ENCODE data around the gene ARHGEF2.

- TF ChIP-seq CTCF (IDR thresholded peaks at IDR 0.05; ENCODE audit: insufficient read depth, low read length, poor library complexity, severe bottlenecking) (no peak), EZH2phosphoT487 (conservative IDR thresholded peaks at IDR 0.05; ENCODE audit: low read length) (no peak)
Observed at GRCh38 chr1:155990005-155990739, 11.8 kb upstream of the ARHGEF2 start.

All from SU-DHL-6 (cell line).